ENCODE results near the gene MAPK13. TPM values are rescaled to one million over a fixed set of nuclear protein-coding genes. Genes with fewer than 3 reads are reported as not detected.

Gene MAPK13
- total and polyA plus RNA-seq, 2 experiments from 2014 or later: 2.9 to 6.6 TPM

GRCh38 chr6:36126121-36126520, 4.2 kb upstream of the MAPK13 start:
- no peaks in the 10 kb centered on the region for H3K79me2 ChIP-seq (ENCODE audit: insufficient read depth)
- H3K9ac ChIP-seq: no peak overlapping the region
- H3K9me2 ChIP-seq (ENCODE audit: insufficient read depth): no peaks in the 10 kb centered on the region
- peaks cover 34% of the 10 kb centered on the region for H3K4me1 ChIP-seq (ENCODE audit: insufficient read depth)
- no peaks in the 10 kb centered on the region for H3K27me3 ChIP-seq (replicated peaks; ENCODE audit: insufficient read depth)
- no peak overlapping the region for H3K27ac ChIP-seq
- WGBS, 2 experiments (ENCODE audit: low coverage in 1 of 2, low lambda C conversion rate in 2 of 2, missing lambda C conversion rate in 2 of 2): 81 to 85% methylated on average over 2 of the region's 2 CpGs
- H3K9me3 ChIP-seq (ENCODE audit: low read depth): no peaks in the 10 kb centered on the region
- no peak for DNase-seq
- no peak for TF ChIP-seq EZH2phosphoT487 (IDR thresholded peaks at IDR 0.05; ENCODE audit: insufficient read depth, low read depth)
- no peak for TF ChIP-seq EZH2 (IDR thresholded peaks at IDR 0.05; ENCODE audit: insufficient read depth, poor library complexity, severe bottlenecking)
- H3K4me2 ChIP-seq (ENCODE audit: unreplicated experiment): no peak overlapping the region
- in situ Hi-C loops (cut with MboI): loop anchor here (10.0 kb wide), 1 partner anchor 239 kb away; no protein-coding TSS in a partner anchor
- H2AFZ ChIP-seq: no peak overlapping the region
- no peaks in the 10 kb centered on the region for H4K20me1 ChIP-seq (ENCODE audit: insufficient read depth)
- no peak overlapping the region for H3K4me3 ChIP-seq
- H3F3A ChIP-seq (ENCODE audit: insufficient read depth): peaks cover 18% of the 10 kb centered on the region; the same call in 1 of the 2 replicates
- no peaks in the 10 kb centered on the region for H3K36me3 ChIP-seq (ENCODE audit: low read depth)

- WGBS, 2 experiments (ENCODE audit: low coverage in 1 of 2, low lambda C conversion rate in 2 of 2, missing lambda C conversion rate in 2 of 2): 73% methylated on average over 10 of the region's 10 CpGs
- H3K79me2 ChIP-seq (ENCODE audit: insufficient read depth): no peaks in the 10 kb centered on the region
- peak; percentile 71 for DNase-seq
- no peaks in the 10 kb centered on the region for H3K9me3 ChIP-seq (ENCODE audit: low read depth)
- no peak for TF ChIP-seq EZH2phosphoT487 (IDR thresholded peaks at IDR 0.05; ENCODE audit: insufficient read depth, low read depth)
- TF ChIP-seq EZH2 (IDR thresholded peaks at IDR 0.05; ENCODE audit: insufficient read depth, poor library complexity, severe bottlenecking): no peak
- no peaks in the 10 kb centered on the region for H3K36me3 ChIP-seq (ENCODE audit: low read depth)
- peak overlapping the region; percentile 82 for H3K27ac ChIP-seq
- no peak overlapping the region for H3K4me3 ChIP-seq
- peaks cover 18% of the 10 kb centered on the region; the same call in 1 of the 2 replicates for H3F3A ChIP-seq (ENCODE audit: insufficient read depth)
- in situ Hi-C loops (cut with MboI): loop anchor here (10.0 kb wide), 1 partner anchor 238 kb away; no protein-coding TSS in a partner anchor
- H3K9ac ChIP-seq: peak overlapping the region; percentile 42; the same call in 1 of the 2 replicates
- H3K27me3 ChIP-seq (replicated peaks; ENCODE audit: insufficient read depth): no peaks in the 10 kb centered on the region
- peak overlapping the region; percentile 6 for H3K4me2 ChIP-seq (ENCODE audit: unreplicated experiment)
- peaks cover 38% of the 10 kb centered on the region for H3K4me1 ChIP-seq (ENCODE audit: insufficient read depth)
- no peaks in the 10 kb centered on the region for H3K9me2 ChIP-seq (ENCODE audit: insufficient read depth)
- no peaks in the 10 kb centered on the region for H4K20me1 ChIP-seq (ENCODE audit: insufficient read depth)
- H2AFZ ChIP-seq: peak overlapping the region; percentile 35; the same call in 1 of the 2 replicates
Measured at GRCh38 chr6:36126553-36127458, 3.5 kb upstream of the MAPK13 start.

DNA sequence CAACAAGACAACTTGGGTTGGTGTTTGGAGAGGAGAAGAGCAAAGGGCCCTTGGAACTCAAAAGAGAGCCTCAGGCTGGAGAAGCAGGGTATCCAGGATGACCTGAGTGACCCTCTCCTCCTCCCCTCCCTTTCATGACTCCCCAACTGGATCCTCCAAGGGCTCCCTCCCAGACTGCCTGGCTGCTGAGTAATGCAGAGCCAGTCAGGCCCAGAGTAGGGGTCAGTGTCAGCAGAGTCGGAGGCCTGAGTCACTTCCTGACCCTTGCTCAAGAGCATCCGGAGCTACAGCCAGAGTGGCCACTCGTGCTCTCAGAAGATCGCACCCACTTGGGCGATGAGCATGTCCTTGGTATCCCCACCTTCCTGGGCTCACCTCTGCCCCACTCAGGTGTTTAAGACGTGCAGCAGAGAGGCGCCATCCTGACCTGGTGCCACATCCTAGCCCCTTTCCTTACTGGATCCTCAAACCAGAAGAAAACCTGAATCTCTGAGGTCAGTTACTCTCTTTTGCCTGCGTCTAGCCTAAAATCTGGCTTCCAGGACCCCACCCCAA, 2.8 kb upstream of the MAPK13 start:
- 43% methylated on average over 8 of the region's 8 CpGs for whole genome bisulfite sequencing, 2 experiments (ENCODE audit: low coverage in 1 of 2, low lambda C conversion rate in 2 of 2, missing lambda C conversion rate in 2 of 2)
- H3K9ac ChIP-seq: peak overlapping the region; percentile 42; the same call in 1 of the 2 replicates
- TF ChIP-seq EZH2 (IDR thresholded peaks at IDR 0.05; ENCODE audit: insufficient read depth, poor library complexity, severe bottlenecking): no peak
- TF ChIP-seq EZH2phosphoT487 (IDR thresholded peaks at IDR 0.05; ENCODE audit: insufficient read depth, low read depth): no peak
- peak; percentile 94 for DNase-seq
- H3K9me2 ChIP-seq (ENCODE audit: insufficient read depth): no peaks in the 10 kb centered on the region
- peaks cover 41% of the 10 kb centered on the region for H3K4me1 ChIP-seq (ENCODE audit: insufficient read depth)
- peaks cover 18% of the 10 kb centered on the region; the same call in 1 of the 2 replicates for H3F3A ChIP-seq (ENCODE audit: insufficient read depth)
- H2AFZ ChIP-seq: peak overlapping the region; percentile 35; the same call in 1 of the 2 replicates
- H3K27me3 ChIP-seq (replicated peaks; ENCODE audit: insufficient read depth): no peaks in the 10 kb centered on the region
- no peaks in the 10 kb centered on the region for H4K20me1 ChIP-seq (ENCODE audit: insufficient read depth)
- no peaks in the 10 kb centered on the region for H3K79me2 ChIP-seq (ENCODE audit: insufficient read depth)
- in situ Hi-C loops (cut with MboI): loop anchor here (10.0 kb wide), 1 partner anchor 237 kb away; no protein-coding TSS in a partner anchor
- peak overlapping the region; percentile 6 for H3K4me2 ChIP-seq (ENCODE audit: unreplicated experiment)
- H3K36me3 ChIP-seq (ENCODE audit: low read depth): no peaks in the 10 kb centered on the region
- peak overlapping the region; percentile 82 for H3K27ac ChIP-seq
- no peaks in the 10 kb centered on the region for H3K9me3 ChIP-seq (ENCODE audit: low read depth)
- H3K4me3 ChIP-seq: no peak overlapping the region

DNA sequence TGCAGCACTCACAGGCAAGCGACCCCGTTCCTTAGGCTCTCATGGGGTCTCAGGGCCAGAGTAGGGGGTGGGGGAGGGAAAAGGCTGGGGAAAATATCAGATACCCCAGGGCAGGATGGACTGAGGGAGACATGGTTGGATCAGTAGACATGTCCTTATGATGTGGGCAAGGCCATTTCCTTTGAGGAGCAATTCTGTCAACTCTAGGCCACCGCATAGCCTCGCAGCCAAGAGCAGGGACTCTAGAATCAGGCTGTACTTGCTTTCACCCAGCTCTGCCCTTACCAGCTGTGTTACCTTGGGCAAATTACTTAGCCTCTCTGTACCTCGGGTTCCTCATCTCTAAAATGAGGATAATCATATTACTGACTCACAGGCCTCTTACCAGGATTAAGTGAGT, 2.2 kb upstream of the MAPK13 start:
- DNase-seq: no peak
- no peaks in the 10 kb centered on the region for H3K9me3 ChIP-seq (ENCODE audit: low read depth)
- peaks cover 18% of the 10 kb centered on the region; the same call in 1 of the 2 replicates for H3F3A ChIP-seq (ENCODE audit: insufficient read depth)
- in situ Hi-C loops (cut with MboI): loop anchor here (10.0 kb wide), 1 partner anchor 237 kb away; no protein-coding TSS in a partner anchor
- H3K36me3 ChIP-seq (ENCODE audit: low read depth): no peaks in the 10 kb centered on the region
- no peak for TF ChIP-seq EZH2phosphoT487 (IDR thresholded peaks at IDR 0.05; ENCODE audit: insufficient read depth, low read depth)
- no peak for TF ChIP-seq EZH2 (IDR thresholded peaks at IDR 0.05; ENCODE audit: insufficient read depth, poor library complexity, severe bottlenecking)
- WGBS, 2 experiments (ENCODE audit: low coverage in 1 of 2, low lambda C conversion rate in 2 of 2, missing lambda C conversion rate in 2 of 2): 84 to 94% methylated on average over 4 to 5 of the region's 5 CpGs
- H3K4me1 ChIP-seq (ENCODE audit: insufficient read depth): peaks cover 41% of the 10 kb centered on the region
- no peak overlapping the region for H2AFZ ChIP-seq
- no peaks in the 10 kb centered on the region for H3K79me2 ChIP-seq (ENCODE audit: insufficient read depth)
- H3K27me3 ChIP-seq (replicated peaks; ENCODE audit: insufficient read depth): no peaks in the 10 kb centered on the region
- H3K4me3 ChIP-seq: no peak overlapping the region
- no peak overlapping the region for H3K9ac ChIP-seq
- H3K9me2 ChIP-seq (ENCODE audit: insufficient read depth): no peaks in the 10 kb centered on the region
- H4K20me1 ChIP-seq (ENCODE audit: insufficient read depth): no peaks in the 10 kb centered on the region
- H3K4me2 ChIP-seq (ENCODE audit: unreplicated experiment): no peak overlapping the region
- peak overlapping the region; percentile 82 for H3K27ac ChIP-seq
